Left lung (tissue), 10 donors: ENCODE measurements around the gene GPR26. TPM values are rescaled to one million over a fixed set of nuclear protein-coding genes. Genes with fewer than 3 reads are reported as not detected.

Experiments used
- ATAC-seq: fragments of 200-7000 bp; cut with Tn5 transposase; one replicate; pipeline ENCODE4 v1.9.1; 2020; ENCODE audit warnings: moderate library complexity
- DNase-seq, 4 donors: peaks; one replicate each; pipeline ENCODE4 v3.0.0-alpha.2; 2013 to 2020
- H3K27ac ChIP-seq, 2 donors: fragments of 200-600 bp; sonication (generic) in 1 of 2; one replicate each; pipeline versions ENCODE4 v1.5.0 to v1.8.0; 2020 to 2021
- H3K27me3 ChIP-seq, 2 donors: fragments of 200-600 bp; sonication (generic) in 1 of 2; one replicate each; pipeline versions ENCODE4 v1.5.0 to v1.8.0; 2020 to 2021
- H3K36me3 ChIP-seq, 2 donors: fragments of 200-600 bp; sonication (generic) in 1 of 2; one replicate each; pipeline versions ENCODE4 v1.5.0 to v1.8.0; 2020 to 2021
- H3K4me1 ChIP-seq, 2 donors: fragments of 200-600 bp; one replicate each; pipeline ENCODE4 v1.8.0; 2021
- H3K4me3 ChIP-seq, 2 donors: fragments of 200-600 bp; sonication (generic) in 1 of 2; one replicate each; pipeline versions ENCODE4 v1.5.0 to v1.8.0; 2020 to 2021; ENCODE audit warnings: mild to moderate bottlenecking in 1 of 2
- H3K9me3 ChIP-seq, 2 donors: fragments of 200-600 bp; sonication (generic) in 1 of 2; one replicate each; pipeline versions ENCODE4 v1.5.0 to v1.8.0; 2020 to 2021
- intact Hi-C, 2 donors: fragments of 100-400 bp; cut with DNase I; formaldehyde crosslinking; loops; one replicate each; pipeline versions ENCODE4 v1.11.2 to v1.14.2; 2022
- polyA plus RNA-seq, 6 donors: library from polyadenylated mRNA; unstranded; fragments of 120-200 nt; gene quantifications; one replicate each; pipeline ENCODE4 v1.2.1, GENCODE V29; 2013; ENCODE audit not compliant: insufficient read length in 6 of 6
- total RNA-seq, 2 donors: library from RNA; stranded (reverse); fragmentation: NEBNext Ultra II Directional; extraction: Animal tissue kit (Norgen Biotek cat#: 25700); gene quantifications; one replicate each; pipeline ENCODE4 v1.2.1, GENCODE V29; 2021
- TF ChIP-seq, protein P1 (sequence below), 2 donors: fragments of 200-600 bp; sonication (generic) in 1 of 2; IDR thresholded peaks; one replicate each; pipeline versions ENCODE4 v1.5.0 to v1.8.0; 2021; ENCODE audit warnings: antibody characterized with exemption in 2 of 2
- donor health status: DM: no; HTN: yes; CAD: no.
- donor health status: DM: no; HTN: no; CAD: no.

The GPR26 gene
- total and polyA plus RNA-seq, 8 donors, result 0.01 TPM; not detected in 7

DNA sequence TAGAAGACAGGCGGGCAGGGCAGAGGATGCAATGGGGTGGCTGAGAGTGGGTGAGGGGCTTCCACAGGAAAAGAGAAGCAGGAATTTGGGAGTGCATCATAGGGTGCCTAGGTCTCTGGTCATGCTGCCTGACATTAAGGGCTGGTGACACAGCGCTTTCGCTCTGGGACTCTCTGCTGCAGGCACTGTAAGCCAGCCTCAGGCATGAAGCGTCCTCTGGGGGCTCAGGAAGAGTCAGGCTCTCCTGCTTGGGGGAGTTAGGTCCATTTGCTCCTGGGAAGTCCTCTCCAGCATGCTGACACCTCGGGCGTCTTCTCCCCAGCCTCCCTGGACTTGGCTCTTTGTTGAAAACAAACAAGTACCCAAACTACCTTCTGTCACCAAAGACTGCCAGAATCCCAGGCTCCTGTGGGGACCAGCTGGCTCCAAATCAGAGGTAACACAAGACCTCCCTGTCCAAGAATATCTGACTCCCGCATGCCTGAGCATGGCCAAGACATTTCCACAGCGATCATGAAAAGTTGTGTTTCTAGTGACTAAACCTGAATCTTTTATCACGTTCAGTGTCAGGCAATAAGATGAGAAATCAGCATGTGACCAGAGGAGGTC, 55.4 kb downstream of the GPR26 start:
- Histone ChIP-seq H3K4me1 (no peaks in the 10 kb centered on the region), H3K36me3 (no peaks in the 10 kb centered on the region), H3K4me3 (no peak overlapping the region), H3K9me3 (peaks cover 0 to 3% of the 10 kb centered on the region in 2 donors), H3K27me3 (no peaks in the 10 kb centered on the region), H3K27ac (no peak overlapping the region)
- no peak for DNase-seq
- ATAC-seq, result no peak
- intact Hi-C loops, result no loop called here
- TF ChIP-seq, protein P1, sequence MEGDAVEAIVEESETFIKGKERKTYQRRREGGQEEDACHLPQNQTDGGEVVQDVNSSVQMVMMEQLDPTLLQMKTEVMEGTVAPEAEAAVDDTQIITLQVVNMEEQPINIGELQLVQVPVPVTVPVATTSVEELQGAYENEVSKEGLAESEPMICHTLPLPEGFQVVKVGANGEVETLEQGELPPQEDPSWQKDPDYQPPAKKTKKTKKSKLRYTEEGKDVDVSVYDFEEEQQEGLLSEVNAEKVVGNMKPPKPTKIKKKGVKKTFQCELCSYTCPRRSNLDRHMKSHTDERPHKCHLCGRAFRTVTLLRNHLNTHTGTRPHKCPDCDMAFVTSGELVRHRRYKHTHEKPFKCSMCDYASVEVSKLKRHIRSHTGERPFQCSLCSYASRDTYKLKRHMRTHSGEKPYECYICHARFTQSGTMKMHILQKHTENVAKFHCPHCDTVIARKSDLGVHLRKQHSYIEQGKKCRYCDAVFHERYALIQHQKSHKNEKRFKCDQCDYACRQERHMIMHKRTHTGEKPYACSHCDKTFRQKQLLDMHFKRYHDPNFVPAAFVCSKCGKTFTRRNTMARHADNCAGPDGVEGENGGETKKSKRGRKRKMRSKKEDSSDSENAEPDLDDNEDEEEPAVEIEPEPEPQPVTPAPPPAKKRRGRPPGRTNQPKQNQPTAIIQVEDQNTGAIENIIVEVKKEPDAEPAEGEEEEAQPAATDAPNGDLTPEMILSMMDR (IDR thresholded peaks at IDR 0.05), result no peak

DNA sequence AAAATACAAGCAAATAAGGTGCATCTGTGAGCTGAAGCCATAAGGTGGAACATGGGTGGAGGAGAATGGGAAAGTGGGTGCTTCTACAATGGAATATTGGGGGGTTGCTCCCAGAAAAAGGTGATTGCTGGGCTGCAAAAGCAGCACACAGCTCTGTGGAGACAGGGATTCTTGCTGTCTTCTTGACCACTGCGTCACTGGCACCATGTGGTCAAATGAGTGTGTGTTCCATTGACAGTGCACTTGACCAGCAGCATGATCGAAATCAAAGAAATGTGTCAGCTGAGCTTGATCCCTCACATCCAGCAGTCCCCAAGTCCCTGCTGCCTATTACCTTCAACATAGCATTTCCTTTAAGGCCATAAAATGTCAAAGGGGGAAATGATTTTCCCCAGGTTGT, 56.2 kb downstream of the GPR26 start:
- intact Hi-C loops, result no loop called here
- no peak for DNase-seq

DNA sequence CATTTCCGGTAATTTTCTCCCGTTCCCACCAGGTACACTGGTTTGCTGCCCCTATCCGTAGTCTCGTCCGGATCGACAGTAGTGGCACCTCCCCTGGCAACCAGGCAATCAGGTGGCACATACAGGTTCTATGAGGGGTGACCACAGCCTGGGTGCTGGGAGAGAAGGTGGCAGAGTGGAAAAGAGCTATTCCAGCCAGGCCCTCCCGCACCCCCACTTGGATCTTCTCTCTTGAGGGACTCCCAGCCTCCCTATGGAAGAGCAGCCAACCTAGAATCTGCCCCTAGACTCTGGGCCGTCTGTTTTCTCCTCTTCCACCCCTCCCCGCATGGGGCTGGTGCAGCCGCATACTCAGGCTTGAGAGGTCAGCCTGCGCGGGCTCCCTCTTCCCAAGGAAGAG, 58.6 kb downstream of the GPR26 start:
- TF ChIP-seq, protein P1 (IDR thresholded peaks at IDR 0.05), result no peak
- Histone ChIP-seq H3K9me3 (no peaks in the 10 kb centered on the region), H3K36me3 (no peaks in the 10 kb centered on the region), H3K4me3 (no peak overlapping the region), H3K4me1 (no peaks in the 10 kb centered on the region), H3K27me3 (no peaks in the 10 kb centered on the region), H3K27ac (no peak overlapping the region)
- no peak for DNase-seq
- ATAC-seq, result no peak
- intact Hi-C loops, result no loop called here

More for the DNA sequence above, 56.2 kb downstream of the GPR26 start:
- Histone ChIP-seq H3K4me3 (no peak overlapping the region), H3K36me3 (no peaks in the 10 kb centered on the region), H3K9me3 (peaks cover 0 to 3% of the 10 kb centered on the region in 2 donors), H3K4me1 (no peaks in the 10 kb centered on the region), H3K27me3 (no peaks in the 10 kb centered on the region), H3K27ac (no peak overlapping the region)
- TF ChIP-seq, protein P1 (IDR thresholded peaks at IDR 0.05), result no peak
- no peak for ATAC-seq

DNA sequence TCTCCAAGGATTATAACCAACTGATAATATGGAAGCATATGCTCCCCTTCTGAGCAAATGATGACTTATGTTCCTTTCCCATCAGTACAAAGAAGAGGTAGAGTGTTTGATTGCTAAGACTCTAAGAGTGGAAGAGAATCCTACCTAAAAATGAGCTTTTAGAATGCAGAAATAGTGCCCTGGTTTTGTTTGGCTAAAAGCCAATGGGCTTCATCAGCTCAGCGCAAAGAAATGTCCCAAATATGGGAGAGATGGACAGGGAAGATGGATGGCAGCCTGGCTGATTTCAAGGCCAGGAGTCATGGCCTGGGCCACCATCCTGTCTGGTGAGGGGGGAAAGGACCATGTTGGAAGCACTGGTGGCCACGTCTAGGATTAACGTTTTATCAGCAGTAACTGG, 60.2 kb downstream of the GPR26 start:
- intact Hi-C loops, result no loop called here
- TF ChIP-seq, protein P1 (IDR thresholded peaks at IDR 0.05), result no peak
- H3K36me3 ChIP-seq, result no peaks in the 10 kb centered on the region
- no peaks in the 10 kb centered on the region for H3K4me1 ChIP-seq
- no peak overlapping the region for H3K27ac ChIP-seq
- ATAC-seq (no peak), DNase-seq (no peak)
- H3K27me3 ChIP-seq, result no peaks in the 10 kb centered on the region
- no peak overlapping the region for H3K4me3 ChIP-seq
- peaks cover 0 to 3% of the 10 kb centered on the region in 2 donors for H3K9me3 ChIP-seq

DNA sequence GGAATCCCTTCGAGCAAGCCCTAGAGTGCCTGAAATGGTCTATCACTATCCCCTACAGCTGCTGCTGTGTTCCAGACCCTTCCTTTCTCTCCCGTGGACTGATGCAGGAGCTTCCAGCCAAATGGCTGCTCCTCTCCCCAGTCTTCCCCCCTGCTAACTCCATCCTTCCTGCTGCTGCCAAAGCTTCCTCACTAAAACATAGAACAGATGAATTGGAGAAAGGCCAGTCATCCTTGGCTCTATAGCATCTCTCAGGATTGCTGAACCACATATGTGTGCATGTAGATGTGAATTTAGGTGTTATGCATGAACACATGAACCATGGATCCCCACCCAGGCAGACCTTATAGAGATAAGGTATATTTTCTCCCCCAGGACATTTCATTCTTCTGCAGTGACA, 60.7 kb downstream of the GPR26 start:
- no peak overlapping the region for H3K27ac ChIP-seq
- intact Hi-C loops, result no loop called here
- H3K27me3 ChIP-seq, result no peaks in the 10 kb centered on the region
- DNase-seq, result no peak
- no peaks in the 10 kb centered on the region for H3K4me1 ChIP-seq
- TF ChIP-seq, protein P1 (IDR thresholded peaks at IDR 0.05), result no peak
- H3K36me3 ChIP-seq, result no peaks in the 10 kb centered on the region
- no peak for ATAC-seq
- no peak overlapping the region for H3K4me3 ChIP-seq
- peaks cover 0 to 3% of the 10 kb centered on the region in 2 donors for H3K9me3 ChIP-seq
